ENCODE data around the gene CUL9. TPM values are rescaled to one million over a fixed set of nuclear protein-coding genes. Genes with fewer than 3 reads are reported as not detected.
A peak's percentile ranks its signal among the peaks of the same experiment; 100 is the strongest.
"Not testable (repeated sequence)": the region's sequence is repeated elsewhere in the genome, so short reads cannot be mapped to it uniquely, and the experiment has no call there.

CUL9 gene
- 20.2 TPM for polyA plus RNA-seq (ENCODE audit: insufficient read length)

- peak; percentile 88 for DNase-seq
Measured at GRCh38 chr6:43181942-43182860, at the start of gene CUL9. TSS of gene CUL9 (plus strand) at chr6:43182196. CDS start at chr6:43184311, 2,115 bp downstream.

- DNase-seq, result no peak
Measured at GRCh38 chr6:43138267-43138666, 43.7 kb upstream of the CUL9 start.

GRCh38 chr6:43139973-43140372 lies 42.0 kb upstream of the CUL9 start:
- not testable (repeated sequence) for DNase-seq

- DNase-seq, result no peak
Measured at GRCh38 chr6:43141644-43142043, 40.4 kb upstream of the CUL9 start.

GRCh38 chr6:43142101-43142500 lies 39.9 kb upstream of the CUL9 start:
- DNase-seq, result no peak

GRCh38 chr6:43143235-43144128 lies 38.5 kb upstream of the CUL9 start:
- peak; percentile 95 for DNase-seq

DNA sequence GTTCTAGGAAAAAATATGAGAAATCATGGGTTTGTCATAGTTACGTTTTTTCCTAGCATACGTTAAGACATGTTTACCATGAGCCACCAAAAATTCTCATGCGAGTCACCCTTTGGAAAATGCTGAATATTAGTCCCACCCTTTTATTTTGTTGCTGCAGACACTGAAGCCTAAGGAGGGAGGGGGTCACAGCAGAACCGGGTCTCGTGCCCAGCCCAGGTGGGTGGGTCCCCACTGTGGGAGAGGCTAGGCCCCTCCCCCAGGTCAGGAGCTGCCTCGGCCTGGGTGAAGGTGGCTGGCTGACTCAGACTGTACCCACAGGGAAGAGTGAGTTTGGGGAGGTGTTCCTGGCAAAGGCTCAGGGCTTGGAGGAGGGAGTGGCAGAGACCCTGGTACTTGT lies 37.1 kb upstream of the CUL9 start:
- DNase-seq, result no peak

GRCh38 chr6:43146261-43146660 lies 35.7 kb upstream of the CUL9 start:
- no peak for DNase-seq

GRCh38 chr6:43146709-43147688 lies 35.0 kb upstream of the CUL9 start:
- DNase-seq, result no peak

DNA sequence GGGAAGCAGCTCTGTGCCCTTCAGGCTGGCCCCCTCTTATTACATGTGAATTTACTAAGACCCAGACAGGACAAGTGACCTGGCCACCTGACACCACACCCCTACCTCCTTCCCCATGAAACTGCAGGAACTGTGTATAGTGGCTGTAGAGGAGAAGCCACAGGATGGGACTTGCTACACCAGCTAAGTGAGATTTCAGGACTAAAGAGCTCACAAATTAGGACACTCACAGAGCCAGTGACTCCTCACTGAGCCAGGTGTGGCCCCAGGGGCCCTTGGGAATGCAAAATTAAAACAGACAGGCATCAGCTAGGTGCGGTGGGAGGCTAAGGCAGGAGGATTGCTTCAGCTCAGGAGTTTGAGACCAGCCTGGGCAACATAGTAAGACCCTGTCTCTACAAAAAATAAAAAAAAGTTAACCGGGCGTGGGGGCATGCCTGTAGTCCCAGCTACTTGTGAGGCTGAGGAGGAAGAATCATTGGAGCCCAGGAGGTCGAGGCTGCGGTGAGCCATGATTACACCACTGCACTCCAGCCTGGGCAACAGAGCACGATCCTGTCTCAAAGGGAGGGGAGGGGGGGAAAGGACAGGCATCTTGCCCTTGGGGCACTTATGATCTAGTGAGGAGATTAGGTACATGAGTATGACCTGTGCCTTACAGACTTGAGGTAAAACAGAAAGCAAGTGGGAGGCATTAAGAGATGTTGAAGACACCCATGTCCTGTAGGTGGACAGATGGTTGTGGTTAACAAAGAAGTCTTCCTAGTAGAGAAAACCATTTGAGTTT lies 34.1 kb upstream of the CUL9 start:
- DNase-seq, result no peak

DNA sequence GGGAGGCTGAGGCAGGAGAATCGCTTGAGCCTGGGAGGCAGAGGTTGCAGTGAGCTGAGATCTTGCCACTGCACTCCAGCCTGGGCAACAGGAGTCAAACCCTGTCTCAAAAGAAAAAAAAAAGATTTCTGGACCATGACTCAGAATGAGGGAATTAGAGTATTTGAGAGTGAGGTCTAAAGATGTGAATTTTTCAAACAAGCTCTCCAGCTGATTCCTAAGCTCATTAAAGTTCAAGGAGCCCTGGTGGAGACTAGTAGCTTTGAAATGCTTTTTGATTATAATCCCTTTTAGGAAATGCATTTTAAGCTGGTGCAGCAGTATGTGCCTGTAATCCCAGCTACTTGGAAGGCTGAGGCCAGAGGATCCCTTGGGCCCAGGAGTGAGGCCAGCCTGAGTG lies 32.7 kb upstream of the CUL9 start:
- DNase-seq, result no peak

DNA sequence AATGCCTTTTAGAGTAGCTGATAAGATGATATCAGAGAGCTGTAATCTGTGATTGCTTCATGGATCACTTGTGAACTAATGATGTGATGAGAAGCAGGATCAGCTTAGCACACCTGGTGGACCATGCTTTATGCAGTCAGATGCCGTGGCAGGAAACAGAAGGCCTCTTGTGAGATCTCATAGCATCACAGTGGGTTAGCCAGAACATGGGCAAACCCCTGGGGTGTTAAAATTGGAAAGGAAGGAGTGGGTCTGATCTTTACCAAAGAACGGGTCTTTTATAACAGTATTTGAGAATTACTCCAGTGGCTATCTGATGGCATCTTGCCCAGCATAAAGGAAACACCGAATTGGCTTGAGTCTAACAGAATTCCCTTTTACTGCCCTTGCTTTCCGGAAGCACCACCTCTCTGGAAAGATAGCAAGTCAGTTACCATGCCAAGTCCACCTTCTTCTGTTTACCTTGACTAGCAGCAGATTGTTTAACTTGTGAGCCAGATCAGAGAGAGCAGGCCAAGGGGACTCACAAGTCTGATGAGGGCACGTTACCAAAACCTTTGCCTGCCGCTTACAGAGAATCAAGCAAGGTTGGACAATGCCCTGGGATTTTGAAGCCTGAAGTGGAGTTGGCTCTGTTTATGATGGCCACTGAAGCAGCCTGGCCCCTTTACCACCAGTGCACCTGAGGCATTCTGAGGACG lies 31.8 kb upstream of the CUL9 start:
- DNase-seq, result no peak

DNA sequence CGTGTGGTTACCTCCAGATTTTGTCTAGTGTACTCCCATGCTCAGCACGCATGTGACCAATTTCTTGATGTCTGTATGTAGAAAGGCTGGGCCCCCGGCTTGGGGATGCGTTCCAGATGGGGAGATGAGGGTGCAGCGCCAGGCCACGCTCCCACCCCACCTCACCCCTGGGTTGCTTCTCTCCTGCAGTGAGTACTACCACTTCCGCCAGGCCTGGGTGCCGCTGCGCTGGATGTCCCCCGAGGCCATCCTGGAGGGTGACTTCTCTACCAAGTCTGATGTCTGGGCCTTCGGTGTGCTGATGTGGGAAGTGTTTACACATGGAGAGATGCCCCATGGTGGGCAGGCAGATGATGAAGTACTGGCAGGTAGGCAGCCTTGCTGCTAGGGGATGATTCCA lies 22.4 kb upstream of the CUL9 start:
- no peak for DNase-seq

DNA sequence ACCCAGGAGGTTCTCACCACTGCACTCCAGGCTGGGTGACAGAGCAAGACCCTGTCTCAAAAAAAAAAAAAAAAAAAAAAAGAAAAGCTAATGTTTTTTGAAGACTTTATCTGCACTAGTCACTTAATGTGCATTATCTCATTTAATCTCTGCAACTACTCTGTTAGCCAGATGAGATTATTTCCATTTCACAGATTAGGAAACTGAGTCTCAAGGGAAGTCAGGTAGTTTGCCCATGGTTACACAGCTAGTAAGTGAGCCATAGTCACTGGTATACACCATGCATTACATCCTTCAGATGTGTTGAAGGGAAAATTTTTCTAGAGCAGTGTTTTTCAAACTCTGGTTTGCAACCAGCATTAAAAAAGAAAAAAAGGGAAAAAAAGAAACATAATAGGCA lies 18.1 kb upstream of the CUL9 start:
- no peak for DNase-seq

DNA sequence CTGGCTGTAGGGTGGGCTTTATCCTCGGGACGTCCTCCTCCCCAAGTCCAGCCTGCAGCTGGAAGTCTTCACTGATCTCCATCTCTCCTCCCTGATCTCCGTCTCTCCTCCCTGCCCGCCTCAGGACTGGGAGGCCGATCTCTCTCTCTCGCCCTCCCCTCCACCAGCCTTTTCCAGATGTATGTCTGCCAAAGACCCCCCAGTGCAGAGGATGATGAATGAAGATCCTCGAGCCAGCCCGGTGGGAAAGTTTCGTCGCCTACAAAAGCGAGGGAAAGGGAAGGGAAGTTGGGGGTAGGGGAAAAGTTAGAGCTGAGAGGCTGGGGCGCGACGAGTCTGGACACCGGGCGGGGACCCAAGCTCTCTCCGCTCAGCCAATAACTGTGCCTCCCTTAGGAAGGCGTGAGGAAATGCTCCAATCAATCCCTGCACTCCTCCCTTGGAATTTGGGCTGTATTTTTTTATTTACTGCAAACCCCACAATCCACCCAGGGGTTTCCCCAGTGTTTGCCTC lies 11.5 kb upstream of the CUL9 start:
- DNase-seq, result peak; percentile 91

- DNase-seq, result peak; percentile 100
Measured at GRCh38 chr6:43170931-43171706, 10.9 kb upstream of the CUL9 start, which contains the start of gene SRF. TSS of gene SRF (plus strand) at chr6:43171269. CDS start at chr6:43171657, 388 bp downstream.

- DNase-seq, result no peak
Measured at GRCh38 chr6:43171707-43172103, 10.3 kb upstream of the CUL9 start.

GRCh38 chr6:43172104-43173007 lies 9.6 kb upstream of the CUL9 start:
- peak; percentile 47 for DNase-seq

All from hindlimb muscle (tissue), 1 donor.